Thyroid gland (tissue), 4 donors: ENCODE results near the gene MED9. TPM values are rescaled to one million over a fixed set of nuclear protein-coding genes. Genes with fewer than 3 reads are reported as not detected.

Source experiments
- DNase-seq, 2 donors: peaks; one replicate each; pipeline ENCODE4 v3.0.0-alpha.2; 2019
- H3K27ac ChIP-seq, 3 donors: fragments of 200-600 bp; sonication (generic); 1 replicate in 2 of 3; 2 replicates in 1 of 3; pipeline ENCODE4 v1.5.1; 2016 to 2019; ENCODE audit warnings: mild to moderate bottlenecking in 1 of 3, moderate library complexity in 1 of 3
- H3K27me3 ChIP-seq: fragments of 200-600 bp; sonication (generic); one replicate; pipeline ENCODE4 v1.5.1; 2019
- H3K36me3 ChIP-seq, 2 donors: fragments of 200-600 bp; sonication (generic); one replicate each; pipeline ENCODE4 v1.5.1; 2016 to 2019
- H3K4me1 ChIP-seq, 2 donors: fragments of 200-600 bp; sonication (generic); one replicate each; pipeline ENCODE4 v1.5.1; 2017 to 2019
- H3K4me3 ChIP-seq, 3 donors: fragments of 200-600 bp; sonication (generic); replicated peaks in 1 of 3; 1 replicate in 2 of 3; 2 replicates in 1 of 3; pipeline ENCODE4 v1.5.1; 2016; ENCODE audit warnings: mild to moderate bottlenecking in 1 of 3
- H3K9me3 ChIP-seq: fragments of 200-600 bp; sonication (generic); one replicate; pipeline ENCODE4 v1.5.1; 2017
- POLR2A ChIP-seq, 2 donors: fragments of 450-650 bp; IDR thresholded peaks; one replicate each; pipeline ENCODE4 v1.6.1; 2017; ENCODE audit warnings: antibody characterized with exemption in 2 of 2, mild to moderate bottlenecking in 2 of 2, moderate library complexity in 1 of 2
- WGBS, 2 donors: methylation state at CpG; one replicate each; pipeline ENCODE4 v1.1.5; 2017; 5-methylcytosine and 5-hydroxymethylcytosine counted together
- intact Hi-C: fragments of 100-400 bp; cut with DNase I; formaldehyde crosslinking; loops from one replicate; pipeline ENCODE4 v1.15.1; 2023
- total RNA-seq, 4 donors: library from RNA; depleted of rRNA; stranded (reverse); fragments of >200 nt; gene quantifications; one replicate each; pipeline ENCODE4 v1.2.3, GENCODE V29; 2016
- TF ChIP-seq, protein P1 (sequence below), 6 experiments: fragments of 200-600 bp in 3 of 6; fragments of 450-650 bp in 3 of 6; sonication (generic) in 3 of 6; IDR thresholded peaks; one replicate each; pipeline ENCODE4 v1.5.1; 2016 to 2019; ENCODE audit warnings: antibody characterized with exemption in 6 of 6, mild to moderate bottlenecking in 2 of 6, inconsistent platforms in 1 of 6, moderate library complexity in 1 of 6

The MED9 gene
- total RNA-seq, 4 donors from 2014 or later = 27.9 to 35.4 (median 30.8) TPM

DNA sequence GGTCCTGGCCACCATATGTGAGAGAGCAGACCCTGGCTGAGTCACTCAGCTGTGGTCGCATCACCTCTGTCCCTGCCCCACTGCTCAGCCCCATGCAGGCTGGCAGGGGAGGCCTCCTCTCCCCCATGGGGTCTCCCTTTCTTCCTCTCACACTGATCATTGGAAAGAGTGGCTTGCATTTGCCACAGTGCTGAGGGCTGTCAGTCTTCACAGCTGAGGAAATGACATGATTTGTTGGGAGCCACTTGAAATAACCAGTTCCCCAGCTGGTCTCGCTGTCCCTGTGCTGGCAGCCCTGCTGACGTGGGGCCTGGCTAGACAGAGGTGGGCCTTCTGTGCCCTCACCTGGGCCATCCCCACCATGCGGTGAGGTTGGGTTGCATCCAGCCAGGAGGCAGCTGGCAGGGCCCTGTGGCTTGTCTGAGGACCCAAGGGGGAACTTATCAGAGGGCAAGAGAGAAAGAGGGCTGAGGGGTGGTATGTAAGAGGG is 30.1 kb upstream of the MED9 start:
- Histone ChIP-seq H3K9me3 (no peaks in the 10 kb centered on the region), H3K36me3 (no peaks in the 10 kb centered on the region), H3K27ac (peak overlapping the region; percentile 85 to 91 (median 88)), H3K27me3 (no peaks in the 10 kb centered on the region), H3K4me1 (peaks cover 42 to 70% of the 10 kb centered on the region in 2 donors), H3K4me3 (no peak overlapping the region)
- TF ChIP-seq POLR2A (IDR thresholded peaks at IDR 0.05) = no peak
- TF ChIP-seq, protein P1, sequence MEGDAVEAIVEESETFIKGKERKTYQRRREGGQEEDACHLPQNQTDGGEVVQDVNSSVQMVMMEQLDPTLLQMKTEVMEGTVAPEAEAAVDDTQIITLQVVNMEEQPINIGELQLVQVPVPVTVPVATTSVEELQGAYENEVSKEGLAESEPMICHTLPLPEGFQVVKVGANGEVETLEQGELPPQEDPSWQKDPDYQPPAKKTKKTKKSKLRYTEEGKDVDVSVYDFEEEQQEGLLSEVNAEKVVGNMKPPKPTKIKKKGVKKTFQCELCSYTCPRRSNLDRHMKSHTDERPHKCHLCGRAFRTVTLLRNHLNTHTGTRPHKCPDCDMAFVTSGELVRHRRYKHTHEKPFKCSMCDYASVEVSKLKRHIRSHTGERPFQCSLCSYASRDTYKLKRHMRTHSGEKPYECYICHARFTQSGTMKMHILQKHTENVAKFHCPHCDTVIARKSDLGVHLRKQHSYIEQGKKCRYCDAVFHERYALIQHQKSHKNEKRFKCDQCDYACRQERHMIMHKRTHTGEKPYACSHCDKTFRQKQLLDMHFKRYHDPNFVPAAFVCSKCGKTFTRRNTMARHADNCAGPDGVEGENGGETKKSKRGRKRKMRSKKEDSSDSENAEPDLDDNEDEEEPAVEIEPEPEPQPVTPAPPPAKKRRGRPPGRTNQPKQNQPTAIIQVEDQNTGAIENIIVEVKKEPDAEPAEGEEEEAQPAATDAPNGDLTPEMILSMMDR (IDR thresholded peaks at IDR 0.05) = no peak
- peak; percentile 38 to 48 for DNase-seq
- WGBS, 2 donors = 58 to 69% methylated on average over 2 to 4 of the region's 4 CpGs
- intact Hi-C loops = no loop called here

DNA sequence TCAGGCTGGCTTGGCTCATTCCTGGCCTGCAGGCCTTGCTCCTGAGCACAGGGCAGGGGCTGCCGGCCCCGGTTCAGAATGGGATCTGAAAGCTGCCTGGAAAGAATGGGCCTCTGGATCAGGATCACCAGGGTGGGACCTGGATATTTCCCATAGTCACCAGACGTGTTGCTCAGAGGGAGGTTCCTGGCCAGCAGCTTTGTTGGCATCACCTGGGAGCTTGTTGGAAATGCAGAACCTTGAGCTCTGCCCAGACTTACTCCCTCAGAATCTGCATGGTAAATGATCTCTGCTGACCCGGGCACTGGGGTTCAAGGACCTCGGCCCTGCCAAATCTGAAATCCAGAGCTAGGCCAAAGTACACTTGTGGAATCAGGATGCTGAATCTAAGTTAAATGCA is 29.5 kb upstream of the MED9 start:
- no peak for TF ChIP-seq POLR2A (IDR thresholded peaks at IDR 0.05)
- TF ChIP-seq, protein P1 (IDR thresholded peaks at IDR 0.05) = no peak
- Histone ChIP-seq H3K4me1 (peaks cover 42 to 70% of the 10 kb centered on the region in 2 donors), H3K27me3 (no peaks in the 10 kb centered on the region), H3K9me3 (no peaks in the 10 kb centered on the region), H3K27ac (peak overlapping the region; percentile 85 to 91 (median 88)), H3K4me3 (no peak overlapping the region), H3K36me3 (no peaks in the 10 kb centered on the region)
- DNase-seq = peak; percentile 62 to 69
- 62 to 66% methylated on average over 5 of the region's 5 CpGs for WGBS, 2 donors
- intact Hi-C loops = no loop called here

DNA sequence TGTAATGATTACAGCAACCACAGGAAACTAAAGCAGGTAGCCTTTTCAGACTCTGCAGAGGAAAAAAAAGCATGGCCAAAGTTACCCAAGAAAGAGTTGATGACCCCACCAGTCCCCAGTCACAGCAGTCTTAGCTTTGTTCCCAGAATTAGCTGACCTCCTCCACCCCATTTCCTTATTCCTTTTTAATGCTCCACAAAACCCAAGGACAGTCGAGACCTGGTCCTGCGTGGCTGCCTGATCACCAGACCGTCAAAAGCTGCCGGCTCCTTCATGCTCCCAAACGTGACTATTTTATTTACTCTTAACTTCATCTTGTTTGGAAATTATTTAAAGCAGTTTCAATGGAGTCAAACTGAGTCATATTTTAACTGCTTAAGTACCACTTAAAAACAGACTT is 28.7 kb upstream of the MED9 start:
- no peaks in the 10 kb centered on the region for H3K27me3 ChIP-seq
- no peaks in the 10 kb centered on the region for H3K36me3 ChIP-seq
- H3K4me3 ChIP-seq = no peak overlapping the region
- intact Hi-C loops = no loop called here
- H3K27ac ChIP-seq = peak overlapping the region; percentile 85 to 91 (median 88)
- 18 to 31% methylated on average over 5 of the region's 5 CpGs for WGBS, 2 donors
- H3K4me1 ChIP-seq = peaks cover 41 to 66% of the 10 kb centered on the region in 2 donors
- DNase-seq = peak; percentile 60 to 73
- H3K9me3 ChIP-seq = no peaks in the 10 kb centered on the region
- TF ChIP-seq, protein P1 (IDR thresholded peaks at IDR 0.05) = no peak
- TF ChIP-seq POLR2A (IDR thresholded peaks at IDR 0.05) = no peak

DNA sequence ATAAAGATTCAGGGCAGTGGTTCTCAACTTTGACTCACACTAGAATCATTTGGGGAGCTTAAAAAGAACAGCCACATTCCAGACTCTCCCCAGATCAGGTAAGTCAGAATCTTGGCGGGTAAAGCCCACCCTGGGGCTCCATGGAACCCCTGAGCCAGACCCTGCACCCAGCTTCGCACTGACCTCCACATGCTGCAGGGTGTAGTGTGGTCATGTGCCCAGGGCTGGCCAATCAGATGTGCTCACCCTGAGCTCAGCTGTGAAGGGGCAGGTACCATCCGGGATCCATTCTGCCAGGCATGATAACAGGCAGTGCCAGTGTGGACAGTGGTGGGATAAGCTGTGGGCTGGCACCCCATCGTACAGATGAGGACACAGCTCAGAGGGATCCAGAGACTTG is 28.1 kb upstream of the MED9 start:
- intact Hi-C loops = no loop called here

DNA sequence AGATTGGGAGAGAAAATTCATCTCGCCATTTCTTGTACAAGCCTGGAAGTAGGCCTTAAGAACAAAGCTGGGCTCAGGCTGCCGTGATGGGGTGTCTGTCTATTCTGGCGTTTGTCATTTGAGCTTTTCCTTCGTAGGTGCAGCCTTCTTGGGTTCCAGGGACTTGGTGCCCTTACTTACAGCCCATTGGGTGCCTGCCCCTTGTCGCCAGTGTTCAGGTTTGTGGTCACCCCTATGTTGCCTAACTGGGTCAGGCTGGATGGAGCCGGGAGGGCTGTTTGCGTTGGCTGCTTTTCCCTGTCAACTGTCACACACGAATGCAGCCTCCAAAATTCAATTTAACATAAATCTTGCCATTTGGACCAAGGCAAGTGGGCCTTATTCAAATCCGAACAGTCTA is 23.7 kb upstream of the MED9 start:
- no peak for DNase-seq
- Histone ChIP-seq H3K36me3 (no peaks in the 10 kb centered on the region), H3K9me3 (no peaks in the 10 kb centered on the region), H3K4me3 (no peak overlapping the region), H3K4me1 (peaks cover 11 to 16% of the 10 kb centered on the region in 2 donors), H3K27me3 (no peaks in the 10 kb centered on the region), H3K27ac (no peak overlapping the region)
- intact Hi-C loops = no loop called here
- TF ChIP-seq POLR2A (IDR thresholded peaks at IDR 0.05) = no peak
- TF ChIP-seq, protein P1 (IDR thresholded peaks at IDR 0.05) = no peak
- WGBS, 2 donors = 81 to 85% methylated on average over 9 of the region's 9 CpGs

More for the DNA sequence above, 28.1 kb upstream of the MED9 start:
- H3K4me3 ChIP-seq = no peak overlapping the region
- no peak for DNase-seq
- peak overlapping the region; percentile 85 to 91 (median 88) for H3K27ac ChIP-seq
- no peaks in the 10 kb centered on the region for H3K9me3 ChIP-seq
- WGBS, 2 donors = 88 to 100% methylated on average over 2 to 4 of the region's 4 CpGs
- H3K4me1 ChIP-seq = peaks cover 34 to 59% of the 10 kb centered on the region in 2 donors
- no peaks in the 10 kb centered on the region for H3K36me3 ChIP-seq
- no peak for TF ChIP-seq POLR2A (IDR thresholded peaks at IDR 0.05)
- TF ChIP-seq, protein P1 (IDR thresholded peaks at IDR 0.05) = no peak
- no peaks in the 10 kb centered on the region for H3K27me3 ChIP-seq
